Medulla oblongata (tissue), 1 donor: Measurements from ENCODE around the gene MAPK8IP1.
A peak's percentile ranks its signal among the peaks of the same experiment; 100 is the strongest.
"Not testable (repeated sequence)": the region's sequence is repeated elsewhere in the genome, so short reads cannot be mapped to it uniquely, and the experiment has no call there.

ENCODE experiments used
- DNase-seq: peaks from one replicate; pipeline ENCODE4 v3.0.0-alpha.2; 2015; ENCODE audit errors: extremely low spot score

MAPK8IP1 gene

DNA sequence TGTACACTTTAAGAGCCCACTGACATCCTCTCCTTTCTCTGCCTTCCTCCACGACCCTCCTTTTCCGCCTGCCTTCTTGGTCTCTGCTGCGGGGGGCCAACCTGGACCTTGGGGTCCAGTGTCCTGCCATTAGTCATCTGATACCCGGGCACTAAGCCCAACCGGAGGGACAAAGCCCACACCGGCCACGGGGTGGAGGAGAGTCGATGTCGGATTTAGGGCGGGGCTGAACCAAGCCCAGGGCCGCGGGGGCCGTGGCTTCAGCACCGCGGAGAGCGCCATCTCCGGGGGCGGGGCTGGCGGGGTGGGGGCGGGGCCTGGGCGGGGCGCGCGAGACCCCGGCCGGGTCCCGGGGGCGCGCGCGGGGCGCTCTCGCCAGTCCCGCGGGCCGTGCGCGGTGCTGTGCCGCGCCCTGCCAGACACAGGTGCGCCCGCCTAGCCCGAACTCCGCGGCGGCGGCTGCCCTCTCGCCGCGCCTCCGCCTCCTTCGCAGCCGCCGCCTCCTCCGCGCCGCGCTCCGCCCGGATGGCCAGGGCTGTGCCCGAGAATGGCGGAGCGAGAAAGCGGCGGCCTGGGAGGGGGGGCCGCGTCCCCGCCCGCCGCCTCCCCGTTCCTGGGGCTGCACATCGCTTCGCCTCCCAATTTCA lies at the start of gene MAPK8IP1:
Gene MAPK8IP1 (plus strand): TSS at position 378 of the 647 bp plus-strand sequence. CDS start 170 bp downstream, at position 548.
- DNase-seq = peak; percentile 49

DNA sequence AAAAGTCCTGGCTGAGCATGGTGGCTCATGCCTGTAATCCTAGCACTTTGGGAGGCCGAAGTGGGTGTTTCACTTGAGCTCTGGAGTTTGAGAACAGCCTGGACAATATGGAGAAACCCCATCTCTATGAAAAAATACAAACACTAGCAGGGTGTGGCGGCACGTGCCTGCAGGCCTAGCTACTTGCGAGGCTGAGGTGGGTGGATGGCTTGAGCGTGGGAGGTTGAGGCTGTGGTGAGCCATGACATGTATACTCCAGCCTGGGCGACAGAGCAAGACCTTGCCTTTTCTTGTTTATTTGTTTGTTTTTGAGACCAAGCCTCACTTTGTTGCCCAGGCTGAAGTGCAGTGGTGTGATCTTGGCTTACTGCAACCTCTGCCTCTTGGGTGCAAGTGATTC lies 46.2 kb upstream of the MAPK8IP1 start:
- no peak for DNase-seq

DNA sequence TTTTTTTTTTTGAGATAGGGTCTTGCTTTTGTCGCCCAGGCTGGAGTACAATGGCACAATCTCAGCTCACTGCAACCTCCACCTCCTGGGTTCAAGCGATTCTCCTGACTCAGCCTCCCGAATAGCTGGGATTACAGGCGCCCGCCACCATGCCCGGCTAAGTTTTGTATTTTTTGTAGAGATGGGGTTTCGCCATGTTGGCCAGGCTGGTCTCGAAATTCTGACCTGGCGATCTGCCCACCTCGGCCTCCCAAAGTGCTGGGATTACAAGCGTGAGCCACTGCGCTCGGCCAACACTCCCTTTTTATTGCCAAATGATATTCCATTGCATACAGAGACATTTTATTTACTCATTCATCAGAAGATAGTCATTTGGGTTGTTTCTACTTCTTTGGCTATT lies 45.2 kb upstream of the MAPK8IP1 start:
- DNase-seq = not testable (repeated sequence)

DNA sequence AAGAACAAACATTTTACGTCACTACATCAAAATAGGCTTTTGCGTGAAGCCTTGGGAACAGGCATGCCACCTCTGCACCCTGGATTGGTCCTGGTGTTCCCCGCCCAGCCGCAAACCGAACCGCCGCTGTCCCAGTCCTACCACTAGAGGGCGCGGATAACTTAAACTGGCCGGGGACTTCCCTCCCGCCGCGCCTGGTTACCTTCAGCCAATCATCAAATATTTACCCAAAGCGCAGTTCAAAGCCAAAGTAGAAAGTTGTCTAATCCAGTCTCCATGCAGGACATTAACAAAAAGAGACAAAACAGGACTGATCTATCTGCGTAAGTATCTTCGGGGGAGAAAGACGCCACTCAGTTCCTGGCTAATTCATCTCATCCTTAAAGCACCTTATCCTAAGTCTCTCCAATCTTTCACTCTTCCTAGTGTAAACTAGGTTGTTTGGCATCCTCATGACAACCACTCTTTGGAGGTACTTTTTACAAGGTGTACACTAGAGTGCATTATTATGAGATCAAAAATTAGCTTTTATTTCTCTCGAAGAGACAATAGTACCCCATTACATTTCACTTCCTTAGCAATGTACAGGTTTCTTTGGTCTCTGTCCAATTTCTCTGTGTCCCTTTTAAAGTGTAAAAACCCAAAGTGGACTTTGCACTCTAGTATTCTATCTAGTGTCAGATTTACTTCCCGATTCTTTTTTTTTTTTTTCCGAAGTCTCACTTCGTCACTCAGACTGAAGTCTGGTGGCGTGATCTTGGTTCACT lies 42.1 kb upstream of the MAPK8IP1 start:
- peak; percentile 91 for DNase-seq

DNA sequence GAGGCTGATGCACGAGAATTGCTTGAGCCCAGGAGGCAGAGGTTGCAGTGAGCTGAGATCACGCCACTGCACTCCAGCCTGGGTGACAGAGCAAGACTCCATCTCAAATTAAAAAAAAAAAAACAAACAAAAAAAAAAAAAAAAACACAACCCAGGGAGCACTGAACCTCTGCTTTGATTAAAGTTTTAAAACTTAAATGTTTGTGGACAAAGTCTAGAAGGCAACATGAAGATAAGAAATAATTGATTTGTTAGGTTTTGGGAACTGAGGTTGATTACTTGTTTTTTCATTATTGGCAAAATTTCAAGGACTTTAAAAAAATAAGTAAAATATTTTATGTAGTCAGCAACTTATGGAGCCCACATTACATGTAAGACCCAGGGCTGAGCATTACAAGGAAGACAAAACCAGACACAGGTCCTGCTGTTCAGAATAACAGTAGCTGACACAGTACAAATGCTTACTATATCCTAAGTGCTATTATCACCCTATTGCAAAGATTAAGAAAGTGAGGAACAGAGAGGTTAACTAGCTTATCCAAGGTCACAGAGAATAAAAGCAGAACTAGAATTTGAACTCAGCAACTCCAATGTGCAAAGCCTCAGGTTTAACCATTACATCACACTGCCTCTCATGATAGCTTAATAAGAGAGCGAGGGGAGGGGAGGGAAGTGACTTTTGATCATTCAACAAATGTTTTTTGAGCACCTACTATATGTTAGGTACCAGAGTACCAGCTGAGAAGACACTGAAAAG lies 40.5 kb upstream of the MAPK8IP1 start:
- DNase-seq = no peak

DNA sequence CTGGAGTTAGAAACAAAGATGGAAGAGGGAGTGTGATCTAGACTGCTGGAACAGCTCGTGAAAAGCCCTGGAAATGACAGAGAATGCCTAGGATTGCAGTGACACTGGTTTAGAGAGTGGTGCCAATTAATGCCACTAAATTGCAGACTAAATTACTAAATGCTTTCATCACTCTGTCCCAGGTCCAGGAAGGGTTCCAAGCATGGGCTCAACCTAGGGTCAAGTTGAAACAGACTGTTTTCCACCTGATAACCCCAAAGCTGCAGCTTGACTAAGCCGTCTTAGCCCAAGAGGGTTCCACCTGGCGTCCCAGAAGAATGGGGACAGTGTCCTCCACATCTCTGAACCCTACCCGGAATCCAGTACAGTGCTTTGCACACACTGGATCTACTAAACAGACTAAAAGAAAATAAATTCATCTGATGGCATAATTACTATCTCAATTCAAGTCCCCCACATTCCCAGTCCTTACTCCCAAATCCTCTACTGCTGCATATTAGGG lies 39.2 kb upstream of the MAPK8IP1 start:
- DNase-seq = no peak

DNA sequence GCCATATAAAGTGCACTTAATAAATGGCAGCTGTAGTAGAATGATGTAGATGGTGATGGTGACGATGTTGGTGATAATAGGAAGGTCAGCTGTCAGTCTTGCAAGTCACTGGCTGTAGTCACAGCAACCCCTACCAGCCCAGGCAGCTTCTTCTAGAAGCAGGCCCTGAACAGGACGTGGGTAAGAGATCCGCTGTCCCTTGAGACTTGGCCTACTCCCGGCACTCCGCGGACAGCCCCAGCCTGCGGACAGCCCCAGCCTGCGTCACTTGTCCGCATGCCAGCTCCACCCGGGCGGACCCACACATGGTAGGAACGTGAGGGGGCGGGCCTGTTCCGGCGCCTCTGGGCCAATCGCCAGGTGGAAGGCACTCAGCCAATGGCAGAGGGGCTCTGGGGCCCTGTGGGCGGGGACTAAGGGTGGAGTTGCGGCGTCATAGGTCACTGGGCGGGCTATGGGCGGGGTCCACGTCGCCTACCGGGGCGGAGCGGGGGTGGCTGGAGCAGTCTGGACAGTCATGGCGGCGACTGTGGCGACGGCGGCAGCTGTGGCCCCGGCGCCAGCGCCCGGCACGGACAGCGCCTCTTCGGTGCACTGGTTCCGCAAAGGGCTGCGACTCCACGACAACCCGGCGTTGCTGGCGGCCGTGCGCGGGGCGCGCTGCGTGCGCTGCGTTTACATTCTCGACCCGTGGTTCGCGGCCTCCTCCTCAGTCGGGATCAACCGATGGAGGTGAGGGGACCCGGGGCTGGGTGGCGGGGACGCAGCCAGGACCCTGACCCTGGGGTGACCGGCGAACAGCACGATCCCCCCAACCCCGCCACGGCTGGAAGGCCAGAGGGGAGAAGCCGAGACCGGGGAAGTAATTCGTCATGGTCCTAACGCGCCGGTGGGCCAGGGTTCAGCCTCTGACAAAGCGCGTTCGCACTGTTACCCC lies 38.2 kb upstream of the MAPK8IP1 start, which contains the start of gene CRY2:
Gene CRY2 (plus strand): TSS at position 502 of the 937 bp plus-strand sequence. CDS start 16 bp downstream, at position 518.
- peak; percentile 99 for DNase-seq

DNA sequence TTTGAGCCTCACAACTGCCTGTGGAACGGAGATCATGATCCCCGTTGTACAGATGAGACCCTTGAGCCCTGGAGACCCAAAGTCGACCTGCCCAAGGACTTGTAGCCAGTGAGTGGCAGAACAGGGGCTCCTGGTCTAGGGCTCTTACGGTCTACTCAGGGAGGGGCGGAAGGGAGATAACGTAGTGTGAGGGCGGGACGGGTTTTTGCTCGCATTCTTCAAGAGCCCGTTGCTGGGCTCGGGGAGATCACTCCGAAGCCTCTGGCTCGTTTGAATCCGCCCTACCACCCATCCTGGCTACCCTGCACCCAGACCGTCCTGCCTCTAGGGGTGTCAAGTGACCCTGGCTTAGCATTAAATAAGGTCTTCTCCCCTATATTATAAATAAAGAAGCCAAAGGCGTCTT lies 37.5 kb upstream of the MAPK8IP1 start:
- peak; percentile 39 for DNase-seq

DNA sequence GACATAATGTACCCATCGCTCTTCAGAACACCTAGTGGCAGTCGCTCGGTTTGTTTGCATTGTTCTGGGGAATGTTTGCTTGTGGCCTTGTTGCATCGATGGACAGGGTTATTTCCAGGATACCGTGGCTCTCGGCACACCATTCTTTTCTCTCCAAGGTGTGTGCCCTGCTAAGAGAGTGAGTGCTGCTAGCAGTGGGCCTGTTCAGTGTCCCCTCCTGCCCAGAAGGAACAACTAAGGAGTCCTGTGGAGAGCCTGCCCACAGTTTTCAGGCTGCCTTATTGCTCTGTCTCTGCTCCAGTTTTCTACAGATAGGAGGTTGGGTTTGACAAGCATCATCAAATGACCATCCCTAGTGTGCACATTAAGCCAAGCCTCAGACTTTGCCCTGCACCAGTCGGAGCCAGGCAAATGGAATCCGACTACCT lies 36.8 kb upstream of the MAPK8IP1 start:
- no peak for DNase-seq

DNA sequence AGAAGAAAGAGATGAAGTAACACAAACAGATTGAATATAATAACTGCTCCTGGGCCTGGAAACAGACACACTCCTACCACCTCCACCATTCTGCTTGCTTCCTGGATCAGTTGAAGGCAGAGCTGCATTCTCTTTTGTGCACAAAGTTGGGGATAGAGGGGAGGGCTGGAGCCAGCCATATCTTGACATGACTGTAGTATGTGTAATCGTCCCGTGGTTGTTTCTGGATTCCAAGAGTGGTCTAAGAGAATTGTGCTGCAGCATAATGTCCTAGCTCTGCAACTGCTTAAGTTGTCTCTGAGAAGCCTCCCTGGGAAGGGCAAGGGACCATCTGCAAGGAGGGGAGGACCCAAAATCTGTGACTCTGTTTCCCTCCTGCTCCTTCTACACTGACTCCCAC lies 35.0 kb upstream of the MAPK8IP1 start:
- DNase-seq = no peak

DNA sequence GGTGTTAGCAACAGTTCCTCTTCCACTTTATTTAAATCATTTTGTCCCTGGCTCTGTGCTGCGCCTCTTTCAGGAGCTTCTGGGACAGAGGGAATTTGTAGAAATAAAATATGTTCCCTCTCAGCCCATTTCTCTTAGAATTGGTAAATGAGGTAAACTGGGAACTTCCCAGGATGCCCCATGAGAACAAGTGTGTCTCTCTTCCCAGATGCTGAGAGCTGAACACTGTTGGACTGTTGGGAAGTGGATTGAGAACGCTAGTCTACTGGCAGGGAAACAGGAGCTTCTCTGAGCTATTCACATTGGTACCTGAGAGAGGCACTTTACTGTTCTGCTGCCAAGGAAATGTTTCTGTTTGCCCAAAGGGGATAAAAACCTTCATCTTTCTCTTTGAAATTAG lies 34.2 kb upstream of the MAPK8IP1 start:
- DNase-seq = peak; percentile 70

DNA sequence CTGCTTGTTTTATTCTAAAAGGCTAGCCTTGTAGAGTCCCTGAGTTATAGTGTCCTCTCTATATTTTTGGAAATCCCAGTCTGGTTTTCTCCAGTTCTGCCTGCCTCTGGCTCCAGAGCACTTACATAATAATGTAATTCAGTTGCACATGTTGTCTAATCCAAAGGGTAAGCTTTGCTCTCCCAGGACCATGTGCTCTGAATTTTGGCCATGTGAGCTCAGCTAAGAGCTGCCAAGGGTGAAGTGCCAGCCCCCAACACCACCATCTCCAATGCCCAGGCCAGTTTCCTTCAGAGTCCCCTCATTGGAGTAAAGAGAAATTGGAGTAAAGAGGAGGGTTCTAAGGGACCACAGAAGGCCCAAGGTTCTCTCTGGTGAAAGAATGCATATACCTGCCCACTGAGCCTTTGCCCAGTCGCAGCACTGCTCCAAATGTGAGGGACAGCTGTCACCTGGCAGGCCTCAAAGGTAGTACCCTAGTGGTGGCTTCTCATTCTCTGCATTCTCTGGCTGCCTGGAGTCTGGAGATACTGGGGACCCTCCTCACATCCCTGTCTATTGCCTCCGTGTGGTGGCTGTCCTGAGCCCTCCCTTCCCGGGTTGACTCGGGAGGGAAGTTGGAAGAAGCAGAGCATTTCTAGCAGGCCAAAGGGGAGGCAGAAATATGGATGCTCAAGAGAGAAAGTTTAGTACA lies 33.3 kb upstream of the MAPK8IP1 start:
- DNase-seq = peak; percentile 76

DNA sequence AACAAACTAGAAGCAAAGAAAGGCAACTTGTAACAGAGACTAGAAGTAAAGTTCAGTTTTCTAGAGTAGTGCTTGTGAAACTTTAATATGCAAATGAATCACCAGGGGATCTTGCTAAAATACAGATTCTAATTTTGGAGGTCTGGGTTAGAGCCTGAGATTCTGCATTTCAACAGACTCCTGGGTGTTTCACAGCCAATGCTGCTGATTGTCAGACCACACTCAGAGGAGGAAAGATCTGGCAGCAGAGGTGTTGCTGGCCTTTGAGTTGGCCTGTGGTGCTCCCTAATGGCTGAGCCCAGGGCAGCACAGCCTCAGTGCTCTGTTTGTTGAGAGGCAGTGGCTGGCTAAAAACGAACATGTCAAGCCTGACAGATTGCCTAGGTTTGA lies 32.7 kb upstream of the MAPK8IP1 start:
- no peak for DNase-seq

DNA sequence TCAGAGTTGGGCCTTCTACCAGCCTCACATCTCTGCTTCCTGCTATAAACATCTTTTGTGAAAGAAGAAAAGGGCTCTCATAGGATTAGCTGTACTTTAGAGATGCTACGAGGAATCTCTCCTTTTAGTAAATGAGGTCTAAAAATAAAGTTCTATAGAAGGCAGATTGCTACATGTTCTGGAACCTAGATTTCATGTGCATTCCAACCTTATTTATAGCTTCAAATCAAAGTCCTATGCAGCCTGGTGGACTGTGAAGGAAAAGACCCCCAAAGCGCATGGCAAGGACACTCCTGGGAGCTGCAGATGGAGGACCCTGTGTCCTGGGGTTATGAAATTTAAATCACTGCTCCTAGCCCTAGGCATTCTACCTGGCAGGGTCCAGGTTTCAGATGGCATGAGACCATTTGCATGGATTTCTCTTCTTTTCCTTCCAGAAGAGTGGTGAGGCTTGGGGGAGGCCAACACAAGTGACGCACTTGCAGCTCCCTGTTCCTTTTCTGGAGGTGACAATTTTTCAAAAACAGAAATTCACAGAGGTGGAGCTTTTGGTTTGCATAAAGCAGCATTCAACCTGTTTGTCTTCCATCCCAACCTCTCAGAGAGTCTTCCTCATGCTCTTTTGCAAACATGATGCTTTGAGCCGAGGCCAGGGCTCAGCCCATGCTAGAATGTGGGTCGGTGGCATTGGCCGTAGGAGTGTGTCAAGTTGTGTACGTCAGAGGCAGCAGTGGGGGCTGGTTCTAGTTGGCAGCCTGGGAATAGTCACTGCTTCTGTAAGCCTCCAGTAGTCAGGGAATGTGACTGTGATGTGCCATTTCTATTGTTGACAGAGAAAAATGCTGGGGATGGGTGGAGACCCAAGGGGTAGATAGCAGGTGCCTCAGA lies 31.9 kb upstream of the MAPK8IP1 start:
- DNase-seq = peak; percentile 52

DNA sequence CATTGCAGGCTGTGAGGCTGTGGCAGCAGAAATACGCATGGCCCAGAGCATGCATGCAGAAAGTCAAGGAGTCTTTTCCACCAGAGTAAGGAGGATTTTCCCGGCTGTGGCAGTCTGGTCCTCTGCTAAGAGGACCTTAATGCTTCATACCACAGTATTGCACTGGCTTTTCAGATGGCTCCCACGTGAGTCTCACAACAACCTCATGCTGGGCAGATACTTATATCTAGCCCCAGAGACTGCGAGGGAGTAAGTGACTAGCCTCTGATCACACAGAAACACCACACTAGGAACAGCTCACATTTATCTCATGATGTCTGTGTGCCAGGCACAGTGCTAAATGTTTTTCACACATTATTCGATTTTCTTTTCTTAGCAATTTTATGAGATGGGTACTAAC lies 30.1 kb upstream of the MAPK8IP1 start:
- DNase-seq = no peak

DNA sequence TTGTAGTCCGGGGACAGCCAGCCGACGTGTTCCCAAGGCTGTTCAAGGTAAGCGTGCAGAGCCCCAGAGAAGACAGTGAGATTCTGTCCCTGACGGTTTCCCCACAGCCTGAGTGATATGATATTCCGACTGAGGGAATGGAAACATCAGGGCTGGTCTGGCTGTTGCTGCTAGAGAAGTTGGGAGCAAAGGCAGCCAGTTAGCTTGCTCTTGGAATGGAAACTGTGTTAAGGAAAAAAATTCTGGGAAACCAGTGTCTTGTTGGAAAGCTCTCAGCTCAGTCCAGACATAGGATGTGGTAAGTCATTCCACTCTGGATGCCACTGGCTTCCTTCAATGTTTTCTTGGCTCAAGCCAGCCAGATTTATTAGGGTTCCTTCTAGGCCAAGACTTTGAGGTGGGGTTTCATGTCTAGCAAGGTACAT lies 29.4 kb upstream of the MAPK8IP1 start:
- DNase-seq = no peak

DNA sequence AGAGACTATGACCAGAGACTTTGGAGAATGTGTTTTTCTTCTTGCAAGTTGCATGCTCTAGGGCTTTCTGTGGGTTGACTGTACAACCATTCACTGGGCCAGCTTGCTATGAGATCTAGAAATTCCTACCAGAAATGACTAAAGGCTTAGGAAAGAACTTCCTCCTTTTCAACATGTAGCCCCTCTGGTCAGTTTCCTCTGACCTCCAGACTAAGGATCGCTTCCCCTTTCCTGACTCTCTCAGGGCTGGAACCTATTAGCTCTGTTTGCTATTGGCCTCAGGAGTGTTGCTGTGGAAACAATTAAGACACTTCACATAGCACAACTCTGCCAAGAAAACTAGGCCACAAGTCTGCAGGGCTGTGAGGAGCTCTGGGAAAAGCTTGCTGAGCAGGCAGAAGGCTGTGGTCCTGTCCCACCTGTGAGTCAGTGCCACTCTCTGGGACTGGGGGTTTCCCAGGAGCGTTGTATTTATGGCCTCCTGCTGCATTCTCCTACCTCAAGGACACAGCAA lies 27.4 kb upstream of the MAPK8IP1 start:
- DNase-seq = peak; percentile 88

DNA sequence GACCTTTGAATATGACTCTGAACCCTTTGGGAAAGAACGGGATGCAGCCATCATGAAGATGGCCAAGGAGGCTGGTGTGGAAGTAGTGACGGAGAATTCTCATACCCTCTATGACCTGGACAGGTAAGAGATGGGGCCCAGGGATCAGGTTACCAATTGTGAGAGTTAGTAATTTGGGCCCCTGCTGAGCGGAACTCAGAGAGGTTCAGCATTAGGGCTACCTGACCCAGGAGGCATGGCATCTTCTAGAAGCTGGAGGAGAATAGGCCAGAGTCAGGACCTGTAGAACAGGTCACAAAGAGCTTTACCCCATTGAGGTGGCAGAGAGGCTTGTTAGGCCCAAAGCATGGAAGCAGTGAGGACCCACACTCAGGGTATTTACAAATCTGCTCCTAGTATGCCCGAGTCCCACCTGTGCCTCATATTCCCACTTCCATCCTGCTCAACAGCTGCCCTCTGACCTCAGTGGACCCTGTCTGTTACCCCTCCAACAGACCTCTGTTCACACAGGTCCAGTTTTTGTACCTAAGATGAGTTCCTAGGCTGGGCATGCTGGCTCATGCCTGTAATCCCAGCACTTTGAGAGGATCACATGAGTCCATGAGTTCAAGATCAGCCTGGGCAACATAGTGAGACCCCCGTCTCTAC lies 26.6 kb upstream of the MAPK8IP1 start:
- DNase-seq = no peak

DNA sequence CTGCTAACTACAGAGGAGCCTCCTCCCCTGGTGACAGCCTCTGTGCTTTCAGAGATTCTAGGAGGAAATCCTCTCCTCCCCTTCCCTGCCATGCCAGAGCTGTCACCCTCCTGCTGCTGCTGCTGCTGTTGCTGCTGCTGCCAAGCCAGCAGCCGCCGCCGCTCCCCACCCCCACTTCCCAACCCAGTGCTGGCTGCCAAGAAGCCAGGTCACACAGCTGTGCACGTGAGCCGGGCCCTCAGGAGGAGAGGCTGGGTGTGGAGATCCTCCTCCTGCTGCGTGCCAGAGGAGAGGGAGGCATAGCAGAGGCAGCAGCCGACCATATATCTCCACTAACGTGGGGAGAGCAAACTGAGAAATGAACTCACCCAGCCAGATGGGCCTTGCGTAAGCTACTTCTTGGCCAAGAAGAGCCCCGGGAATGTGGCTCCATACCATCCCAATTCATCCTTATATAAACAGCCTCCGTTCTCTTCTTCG lies 25.8 kb upstream of the MAPK8IP1 start:
- peak; percentile 86 for DNase-seq
